SK-N-SH treated with all-trans-retinoic acid at 6 μM for 48 hours (cell line): ENCODE data around the gene ARID2.

ENCODE experiments used
- ATAC-seq: fragments of 200-7000 bp; cut with Tn5 transposase; 3 replicates; pipeline ENCODE4 v1.9.1; 2020; ENCODE audit warnings: mild to moderate bottlenecking, moderate library complexity
- ARNTL ChIP-seq: fragments of 450-650 bp; formaldehyde crosslinking; IDR thresholded peaks from 2 replicates; pipeline ENCODE4 v1.5.0; 2020; ENCODE audit warnings: low read depth, mild to moderate bottlenecking, moderate library complexity, borderline replicate concordance
- BACH2 ChIP-seq: fragments of 250-450 bp; sonication (Bioruptor Pico); IDR thresholded peaks from 2 replicates; pipeline ENCODE4 v1.9.0; 2021; ENCODE audit warnings: mild to moderate bottlenecking, borderline replicate concordance
- CSDC2 ChIP-seq: fragments of 250-450 bp; sonication (Bioruptor Pico); IDR thresholded peaks from 2 replicates; pipeline ENCODE4 v1.5.0; 2020; ENCODE audit warnings: mild to moderate bottlenecking, moderate library complexity
- ESRRG ChIP-seq: fragments of 250-450 bp; sonication (Bioruptor Pico); IDR thresholded peaks from 2 replicates; pipeline ENCODE4 v1.6.1; 2021; ENCODE audit warnings: mild to moderate bottlenecking
- GLIS3 ChIP-seq: fragments of 250-450 bp; sonication (Bioruptor Pico); IDR thresholded peaks from 2 replicates; pipeline ENCODE4 v1.5.0; 2020; ENCODE audit warnings: mild to moderate bottlenecking, moderate library complexity
- ISL1 ChIP-seq: fragments of 250-450 bp; sonication (Bioruptor Pico); IDR thresholded peaks from 2 replicates; pipeline ENCODE4 v2.1.2; 2022; ENCODE audit warnings: mild to moderate bottlenecking, moderate library complexity
- OSR1 ChIP-seq: fragments of 250-450 bp; sonication (Bioruptor Pico); IDR thresholded peaks from 2 replicates; pipeline ENCODE4 v1.8.0; 2022; ENCODE audit warnings: moderate library complexity, mild to moderate bottlenecking, inconsistent platforms
- PPARA ChIP-seq: fragments of 250-450 bp; sonication (Bioruptor Pico); IDR thresholded peaks from 2 replicates; pipeline ENCODE4 v1.5.0; 2020; ENCODE audit warnings: mild to moderate bottlenecking, borderline replicate concordance
- RARB ChIP-seq: fragments of 250-450 bp; sonication (Bioruptor Pico); IDR thresholded peaks from 2 replicates; pipeline ENCODE4 v1.8.0; 2021; ENCODE audit warnings: mild to moderate bottlenecking, moderate library complexity
- SNAI2 ChIP-seq: fragments of 250-450 bp; sonication (Bioruptor Pico); IDR thresholded peaks from 2 replicates; pipeline ENCODE4 v1.5.0; 2020; ENCODE audit warnings: mild to moderate bottlenecking, moderate library complexity
- TCF4 ChIP-seq: fragments of 250-450 bp; sonication (Bioruptor Pico); IDR thresholded peaks from 2 replicates; pipeline ENCODE4 v1.8.0; 2021; ENCODE audit warnings: mild to moderate bottlenecking, moderate library complexity, borderline replicate concordance
- TOX ChIP-seq: fragments of 250-450 bp; sonication (Bioruptor Pico); IDR thresholded peaks from 2 replicates; pipeline ENCODE4 v1.8.0; 2021; ENCODE audit warnings: mild to moderate bottlenecking, moderate library complexity, borderline replicate concordance
- ZC3H10 ChIP-seq: fragments of 250-450 bp; sonication (Bioruptor Pico); IDR thresholded peaks from 2 replicates; pipeline ENCODE4 v1.5.1; 2021; ENCODE audit warnings: mild to moderate bottlenecking, moderate library complexity
- ZNF565 ChIP-seq: fragments of 450-650 bp; formaldehyde crosslinking; conservative IDR thresholded peaks from 2 replicates; pipeline ENCODE4 v1.5.0; 2020; ENCODE audit warnings: low read depth, mild to moderate bottlenecking, moderate library complexity
- ZNF70 ChIP-seq: fragments of 450-650 bp; formaldehyde crosslinking; IDR thresholded peaks from 2 replicates; pipeline ENCODE4 v1.5.0; 2020; ENCODE audit warnings: mild to moderate bottlenecking, moderate library complexity
- ZNF8 ChIP-seq: fragments of 450-650 bp; formaldehyde crosslinking; IDR thresholded peaks from 2 replicates; pipeline ENCODE4 v1.5.0; 2020; ENCODE audit warnings: mild to moderate bottlenecking, moderate library complexity
- TF ChIP-seq, protein P1 (sequence below): fragments of 250-450 bp; sonication (Bioruptor Pico); IDR thresholded peaks from 2 replicates; pipeline ENCODE4 v1.5.0; 2020; ENCODE audit warnings: mild to moderate bottlenecking, moderate library complexity
- TF ChIP-seq, protein P2 (sequence below): fragments of 250-450 bp; sonication (Bioruptor Pico); IDR thresholded peaks from 2 replicates; pipeline ENCODE4 v1.8.0; 2020; ENCODE audit warnings: mild to moderate bottlenecking, moderate library complexity, borderline replicate concordance
- TF ChIP-seq, protein P3 (sequence below): fragments of 250-450 bp; sonication (Bioruptor Pico); IDR thresholded peaks from 2 replicates; pipeline ENCODE4 v1.8.0; 2021; ENCODE audit warnings: low read depth, mild to moderate bottlenecking, moderate library complexity, borderline replicate concordance
- TF ChIP-seq, protein P4 (sequence below): fragments of 250-450 bp; sonication (Bioruptor Pico); IDR thresholded peaks from 2 replicates; pipeline ENCODE4 v1.5.1; 2021; ENCODE audit warnings: mild to moderate bottlenecking, moderate library complexity
- TF ChIP-seq, protein P5 (sequence below): fragments of 250-450 bp; sonication (Bioruptor Pico); IDR thresholded peaks from 2 replicates; pipeline ENCODE4 v1.5.1; 2020; ENCODE audit warnings: low read depth, mild to moderate bottlenecking, moderate library complexity

Gene ARID2

DNA sequence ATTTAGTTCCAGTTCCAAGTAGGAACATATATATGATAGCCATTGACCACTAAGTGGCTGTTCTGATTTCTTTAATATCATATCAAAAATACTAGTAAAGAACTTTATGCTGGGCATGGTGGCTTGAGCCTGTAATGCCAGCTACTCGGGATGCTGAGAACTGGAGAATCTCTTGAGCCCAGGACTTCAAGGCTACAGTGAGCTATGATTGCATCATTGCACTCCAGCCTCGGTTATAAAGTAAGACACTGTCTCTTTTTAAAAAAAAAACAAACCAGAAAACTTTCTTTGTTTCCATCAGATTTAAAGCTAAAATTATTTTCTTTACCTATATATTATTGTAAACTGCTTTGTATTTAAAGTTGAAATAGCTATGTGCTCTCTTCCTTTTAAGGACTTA lies 133.8 kb downstream of the ARID2 start:
- no peak for TF ChIP-seq SNAI2 (CRISPR knock-in tag)
- TF ChIP-seq TCF4 (CRISPR knock-in tag), result no peak
- TF ChIP-seq BACH2 (CRISPR knock-in tag), result no peak
- no peak for TF ChIP-seq CSDC2 (CRISPR knock-in tag)
- TF ChIP-seq, protein P1, sequence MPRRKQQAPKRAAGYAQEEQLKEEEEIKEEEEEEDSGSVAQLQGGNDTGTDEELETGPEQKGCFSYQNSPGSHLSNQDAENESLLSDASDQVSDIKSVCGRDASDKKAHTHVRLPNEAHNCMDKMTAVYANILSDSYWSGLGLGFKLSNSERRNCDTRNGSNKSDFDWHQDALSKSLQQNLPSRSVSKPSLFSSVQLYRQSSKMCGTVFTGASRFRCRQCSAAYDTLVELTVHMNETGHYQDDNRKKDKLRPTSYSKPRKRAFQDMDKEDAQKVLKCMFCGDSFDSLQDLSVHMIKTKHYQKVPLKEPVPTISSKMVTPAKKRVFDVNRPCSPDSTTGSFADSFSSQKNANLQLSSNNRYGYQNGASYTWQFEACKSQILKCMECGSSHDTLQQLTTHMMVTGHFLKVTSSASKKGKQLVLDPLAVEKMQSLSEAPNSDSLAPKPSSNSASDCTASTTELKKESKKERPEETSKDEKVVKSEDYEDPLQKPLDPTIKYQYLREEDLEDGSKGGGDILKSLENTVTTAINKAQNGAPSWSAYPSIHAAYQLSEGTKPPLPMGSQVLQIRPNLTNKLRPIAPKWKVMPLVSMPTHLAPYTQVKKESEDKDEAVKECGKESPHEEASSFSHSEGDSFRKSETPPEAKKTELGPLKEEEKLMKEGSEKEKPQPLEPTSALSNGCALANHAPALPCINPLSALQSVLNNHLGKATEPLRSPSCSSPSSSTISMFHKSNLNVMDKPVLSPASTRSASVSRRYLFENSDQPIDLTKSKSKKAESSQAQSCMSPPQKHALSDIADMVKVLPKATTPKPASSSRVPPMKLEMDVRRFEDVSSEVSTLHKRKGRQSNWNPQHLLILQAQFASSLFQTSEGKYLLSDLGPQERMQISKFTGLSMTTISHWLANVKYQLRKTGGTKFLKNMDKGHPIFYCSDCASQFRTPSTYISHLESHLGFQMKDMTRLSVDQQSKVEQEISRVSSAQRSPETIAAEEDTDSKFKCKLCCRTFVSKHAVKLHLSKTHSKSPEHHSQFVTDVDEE (CRISPR knock-in tag), result no peak
- TF ChIP-seq ESRRG (CRISPR knock-in tag), result no peak
- TF ChIP-seq, protein P2, sequence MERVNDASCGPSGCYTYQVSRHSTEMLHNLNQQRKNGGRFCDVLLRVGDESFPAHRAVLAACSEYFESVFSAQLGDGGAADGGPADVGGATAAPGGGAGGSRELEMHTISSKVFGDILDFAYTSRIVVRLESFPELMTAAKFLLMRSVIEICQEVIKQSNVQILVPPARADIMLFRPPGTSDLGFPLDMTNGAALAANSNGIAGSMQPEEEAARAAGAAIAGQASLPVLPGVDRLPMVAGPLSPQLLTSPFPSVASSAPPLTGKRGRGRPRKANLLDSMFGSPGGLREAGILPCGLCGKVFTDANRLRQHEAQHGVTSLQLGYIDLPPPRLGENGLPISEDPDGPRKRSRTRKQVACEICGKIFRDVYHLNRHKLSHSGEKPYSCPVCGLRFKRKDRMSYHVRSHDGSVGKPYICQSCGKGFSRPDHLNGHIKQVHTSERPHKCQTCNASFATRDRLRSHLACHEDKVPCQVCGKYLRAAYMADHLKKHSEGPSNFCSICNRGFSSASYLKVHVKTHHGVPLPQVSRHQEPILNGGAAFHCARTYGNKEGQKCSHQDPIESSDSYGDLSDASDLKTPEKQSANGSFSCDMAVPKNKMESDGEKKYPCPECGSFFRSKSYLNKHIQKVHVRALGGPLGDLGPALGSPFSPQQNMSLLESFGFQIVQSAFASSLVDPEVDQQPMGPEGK (CRISPR knock-in tag), result no peak
- TF ChIP-seq, protein P3, sequence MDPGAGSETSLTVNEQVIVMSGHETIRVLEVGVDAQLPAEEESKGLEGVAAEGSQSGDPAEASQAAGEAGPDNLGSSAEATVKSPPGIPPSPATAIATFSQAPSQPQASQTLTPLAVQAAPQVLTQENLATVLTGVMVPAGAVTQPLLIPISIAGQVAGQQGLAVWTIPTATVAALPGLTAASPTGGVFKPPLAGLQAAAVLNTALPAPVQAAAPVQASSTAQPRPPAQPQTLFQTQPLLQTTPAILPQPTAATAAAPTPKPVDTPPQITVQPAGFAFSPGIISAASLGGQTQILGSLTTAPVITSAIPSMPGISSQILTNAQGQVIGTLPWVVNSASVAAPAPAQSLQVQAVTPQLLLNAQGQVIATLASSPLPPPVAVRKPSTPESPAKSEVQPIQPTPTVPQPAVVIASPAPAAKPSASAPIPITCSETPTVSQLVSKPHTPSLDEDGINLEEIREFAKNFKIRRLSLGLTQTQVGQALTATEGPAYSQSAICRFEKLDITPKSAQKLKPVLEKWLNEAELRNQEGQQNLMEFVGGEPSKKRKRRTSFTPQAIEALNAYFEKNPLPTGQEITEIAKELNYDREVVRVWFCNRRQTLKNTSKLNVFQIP (CRISPR knock-in tag), result no peak
- no peak for TF ChIP-seq GLIS3 (CRISPR knock-in tag)
- TF ChIP-seq, protein P4, sequence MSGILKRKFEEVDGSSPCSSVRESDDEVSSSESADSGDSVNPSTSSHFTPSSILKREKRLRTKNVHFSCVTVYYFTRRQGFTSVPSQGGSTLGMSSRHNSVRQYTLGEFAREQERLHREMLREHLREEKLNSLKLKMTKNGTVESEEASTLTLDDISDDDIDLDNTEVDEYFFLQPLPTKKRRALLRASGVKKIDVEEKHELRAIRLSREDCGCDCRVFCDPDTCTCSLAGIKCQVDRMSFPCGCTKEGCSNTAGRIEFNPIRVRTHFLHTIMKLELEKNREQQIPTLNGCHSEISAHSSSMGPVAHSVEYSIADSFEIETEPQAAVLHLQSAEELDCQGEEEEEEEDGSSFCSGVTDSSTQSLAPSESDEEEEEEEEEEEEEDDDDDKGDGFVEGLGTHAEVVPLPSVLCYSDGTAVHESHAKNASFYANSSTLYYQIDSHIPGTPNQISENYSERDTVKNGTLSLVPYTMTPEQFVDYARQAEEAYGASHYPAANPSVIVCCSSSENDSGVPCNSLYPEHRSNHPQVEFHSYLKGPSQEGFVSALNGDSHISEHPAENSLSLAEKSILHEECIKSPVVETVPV (CRISPR knock-in tag), result no peak
- no peak for TF ChIP-seq ZC3H10
- TF ChIP-seq OSR1 (CRISPR knock-in tag), result no peak
- no peak for TF ChIP-seq ZNF8 (CRISPR knock-in tag)
- no peak for TF ChIP-seq ZNF565 (CRISPR knock-in tag)
- no peak for TF ChIP-seq ARNTL (CRISPR knock-in tag)
- TF ChIP-seq, protein P5, sequence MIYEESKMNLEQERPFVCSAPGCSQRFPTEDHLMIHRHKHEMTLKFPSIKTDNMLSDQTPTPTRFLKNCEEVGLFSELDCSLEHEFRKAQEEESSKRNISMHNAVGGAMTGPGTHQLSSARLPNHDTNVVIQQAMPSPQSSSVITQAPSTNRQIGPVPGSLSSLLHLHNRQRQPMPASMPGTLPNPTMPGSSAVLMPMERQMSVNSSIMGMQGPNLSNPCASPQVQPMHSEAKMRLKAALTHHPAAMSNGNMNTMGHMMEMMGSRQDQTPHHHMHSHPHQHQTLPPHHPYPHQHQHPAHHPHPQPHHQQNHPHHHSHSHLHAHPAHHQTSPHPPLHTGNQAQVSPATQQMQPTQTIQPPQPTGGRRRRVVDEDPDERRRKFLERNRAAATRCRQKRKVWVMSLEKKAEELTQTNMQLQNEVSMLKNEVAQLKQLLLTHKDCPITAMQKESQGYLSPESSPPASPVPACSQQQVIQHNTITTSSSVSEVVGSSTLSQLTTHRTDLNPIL, result no peak
- no peak for TF ChIP-seq PPARA (CRISPR knock-in tag)
- no peak for TF ChIP-seq RARB
- ATAC-seq, result no peak

DNA sequence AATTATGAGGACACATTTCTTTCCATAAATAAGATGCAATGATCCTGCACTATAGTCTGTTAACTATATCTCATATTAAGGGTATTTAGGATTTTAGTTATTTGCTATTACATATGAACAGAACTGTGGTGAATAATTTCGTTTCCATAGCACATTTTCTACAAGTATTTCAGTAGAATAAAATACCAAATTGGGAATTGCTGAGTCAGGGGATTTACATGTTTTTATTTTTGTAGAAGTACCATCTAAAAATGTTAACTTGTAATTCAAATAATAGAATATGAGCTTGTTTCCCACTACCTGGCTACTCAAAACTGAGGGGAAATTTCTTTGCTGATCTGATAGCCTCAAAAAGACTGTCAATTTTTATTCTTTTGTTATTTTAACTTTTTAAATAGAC lies 136.8 kb downstream of the ARID2 start:
- TF ChIP-seq ESRRG (CRISPR knock-in tag), result no peak
- TF ChIP-seq GLIS3 (CRISPR knock-in tag), result no peak
- ATAC-seq, result no peak

DNA sequence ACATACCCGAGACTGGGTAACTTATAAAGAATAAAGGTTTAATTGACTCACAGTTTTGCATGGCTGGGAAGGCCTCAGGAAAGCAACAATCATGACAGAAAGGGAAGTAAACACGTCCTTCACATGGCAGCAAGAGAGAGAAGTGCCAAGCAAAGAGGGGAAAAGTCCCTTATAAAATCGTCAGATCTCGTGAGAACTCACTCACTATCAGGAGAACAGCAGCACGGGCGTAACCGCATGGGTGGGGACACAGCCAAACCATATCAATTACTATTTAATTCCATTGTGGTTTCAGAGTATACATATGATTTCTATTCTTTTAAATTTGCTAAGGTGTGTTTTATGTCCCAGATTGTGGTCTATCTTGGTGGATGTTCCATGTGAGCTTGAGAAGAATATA lies 142.9 kb downstream of the ARID2 start:
- ATAC-seq, result no peak
- TF ChIP-seq, protein P4 (CRISPR knock-in tag), result no peak
- TF ChIP-seq ZNF8 (CRISPR knock-in tag) (no peak), ZNF70 (CRISPR knock-in tag) (no peak), PPARA (CRISPR knock-in tag) (no peak), OSR1 (CRISPR knock-in tag) (no peak), SNAI2 (CRISPR knock-in tag) (no peak), CSDC2 (CRISPR knock-in tag) (no peak), TOX (CRISPR knock-in tag) (no peak), GLIS3 (CRISPR knock-in tag) (no peak), ISL1 (CRISPR knock-in tag) (no peak)
- TF ChIP-seq, protein P2 (CRISPR knock-in tag), result no peak
- TF ChIP-seq, protein P3 (CRISPR knock-in tag), result no peak
